D721Med (cell line): ENCODE measurements around the gene HAUS3.

Source experiments
- DNase-seq: peaks from one replicate; pipeline ENCODE4 v3.0.0; 2011; ENCODE audit warnings: low spot score; ENCODE audit not compliant: insufficient read length
- FAIRE-seq: peaks from 2 replicates; lab custom pipeline; 2011; peaks lifted over from hg19 to GRCh38; lab: Jason Lieb, UNC
- CTCF ChIP-seq: IDR thresholded peaks from 2 replicates; pipeline ENCODE4 v1.5.1; 2012; ENCODE audit warnings: mild to moderate bottlenecking, control low read depth; ENCODE audit not compliant: insufficient read depth; ENCODE audit errors: missing control alignments

HAUS3 gene

GRCh38 chr4:2274320-2275043 lies 32.6 kb upstream of the HAUS3 start:
- no peak for TF ChIP-seq CTCF
- FAIRE-seq (no peak), DNase-seq (no peak)

DNA sequence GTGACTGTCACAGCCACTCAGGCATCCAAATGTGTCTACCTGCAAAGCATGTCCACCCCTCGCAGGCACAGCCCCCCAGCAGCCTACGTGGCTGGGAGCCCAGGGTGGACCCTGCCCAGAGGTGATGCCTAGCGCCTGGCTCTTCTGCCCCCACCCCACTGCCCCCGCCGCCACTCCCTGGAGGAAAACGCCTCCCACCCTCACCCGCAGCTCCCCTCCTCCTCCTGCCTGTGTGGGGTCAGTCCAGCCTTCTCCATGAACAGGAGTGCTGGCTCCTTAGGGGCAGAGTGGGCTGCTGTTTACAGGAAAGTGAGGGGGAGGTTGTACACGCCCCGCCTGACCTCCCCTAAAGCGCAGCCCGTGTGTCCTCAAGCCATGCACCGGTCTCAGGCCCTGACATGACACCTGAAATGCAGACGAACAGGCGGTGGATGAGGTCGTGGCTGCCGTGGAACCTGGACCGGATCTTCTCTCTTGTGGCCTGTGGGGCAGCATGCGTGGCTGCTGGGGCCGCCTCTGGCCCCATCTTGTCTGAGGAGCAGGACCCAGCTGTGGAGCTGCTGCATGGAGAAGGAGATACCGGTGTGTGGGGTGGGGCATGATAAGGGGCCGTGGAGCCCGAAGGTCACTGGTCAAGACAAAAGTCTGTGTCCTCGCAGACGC lies 31.9 kb upstream of the HAUS3 start:
- DNase-seq, result no peak
- TF ChIP-seq CTCF, result no peak
- no peak for FAIRE-seq

GRCh38 chr4:2273221-2273620 lies 31.3 kb upstream of the HAUS3 start:
- DNase-seq (no peak), FAIRE-seq (no peak)
- TF ChIP-seq CTCF, result no peak

GRCh38 chr4:2272828-2273120 lies 30.9 kb upstream of the HAUS3 start:
- no peak for TF ChIP-seq CTCF
- DNase-seq (no peak), FAIRE-seq (no peak)

GRCh38 chr4:2272026-2272827 lies 30.3 kb upstream of the HAUS3 start:
- no peak for DNase-seq
- TF ChIP-seq CTCF, result no peak
- FAIRE-seq, result no peak

- no peak for FAIRE-seq
- no peak for DNase-seq
- no peak for TF ChIP-seq CTCF
These were observed 29.5 kb upstream of the HAUS3 start for GRCh38 chr4:2271279-2272025.
